Lower lobe of right lung (tissue), 2 donors: Measurements from ENCODE around the gene ART4. TPM values are rescaled to one million over a fixed set of nuclear protein-coding genes. Genes with fewer than 3 reads are reported as not detected.

ENCODE experiments used
- ATAC-seq, 2 donors: fragments of 200-7000 bp; cut with Tn5 transposase; one replicate each; pipeline ENCODE4 v1.9.1; 2020 to 2022; ENCODE audit warnings: mild to moderate bottlenecking in 2 of 2, moderate library complexity in 2 of 2
- DNase-seq: peaks from one replicate; pipeline ENCODE4 v3.0.0-alpha.2; 2020
- H3K27ac ChIP-seq: fragments of 200-600 bp; one replicate; pipeline ENCODE4 v1.8.0; 2022
- H3K27me3 ChIP-seq: fragments of 200-600 bp; one replicate; pipeline ENCODE4 v1.8.0; 2022; ENCODE audit warnings: low read depth
- H3K36me3 ChIP-seq: fragments of 200-600 bp; one replicate; pipeline ENCODE4 v1.8.0; 2022; ENCODE audit warnings: mild to moderate bottlenecking
- H3K4me1 ChIP-seq: fragments of 200-600 bp; one replicate; pipeline ENCODE4 v1.8.0; 2022
- H3K4me3 ChIP-seq: fragments of 200-600 bp; one replicate; pipeline ENCODE4 v1.8.0; 2022; ENCODE audit warnings: mild to moderate bottlenecking
- H3K9me3 ChIP-seq: fragments of 200-600 bp; one replicate; pipeline ENCODE4 v1.8.0; 2022
- intact Hi-C: fragments of 100-400 bp; cut with DNase I; formaldehyde crosslinking; loops from one replicate; pipeline ENCODE4 v1.11.0; 2022
- total RNA-seq: library from RNA; stranded (reverse); fragmentation: NEBNext Ultra II Directional; extraction: Animal tissue kit (Norgen Biotek cat#: 25700); gene quantifications from one replicate; pipeline ENCODE4 v1.2.1, GENCODE V29; 2021
- TF ChIP-seq, protein P1 (sequence below): fragments of 200-600 bp; IDR thresholded peaks from one replicate; pipeline ENCODE4 v1.8.0; 2022; ENCODE audit warnings: antibody characterized with exemption, mild to moderate bottlenecking
- donor health status: DM: no; HTN: yes; CAD: no; lungs with severe emphysema.

ART4 gene
- total RNA-seq, 1 donor from 2014 or later, result 3.7 TPM

DNA sequence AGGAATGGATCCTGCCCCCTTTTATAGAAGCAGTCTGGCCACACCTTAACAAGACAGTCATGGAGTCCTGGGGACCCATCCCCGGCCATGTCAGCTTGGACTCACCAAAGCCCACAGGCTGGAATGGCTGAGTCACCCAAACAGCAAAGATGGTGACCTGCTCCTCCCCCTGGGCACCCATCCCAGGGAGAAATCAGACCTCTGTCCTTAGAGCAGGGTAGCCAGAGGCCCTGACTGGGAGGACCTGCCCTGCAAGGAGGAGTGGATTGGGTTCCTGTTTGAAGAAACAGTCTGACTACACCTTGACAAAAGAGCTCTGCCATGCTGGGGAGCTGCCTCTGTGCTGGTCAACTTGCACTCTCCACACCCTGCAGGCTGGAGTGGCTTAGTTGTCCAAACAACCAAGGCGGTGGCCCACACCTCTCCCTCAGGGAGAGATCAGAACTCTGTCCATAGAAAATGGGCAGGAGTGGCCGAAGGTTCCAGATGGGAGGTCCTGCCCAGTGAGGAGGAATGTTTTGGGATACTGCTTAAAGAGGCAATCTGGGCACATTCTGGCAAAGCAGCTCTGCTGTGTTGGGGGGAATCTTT is 25.7 kb upstream of the ART4 start:
- Histone ChIP-seq H3K27me3 (no peaks in the 10 kb centered on the region), H3K4me1 (no peaks in the 10 kb centered on the region), H3K27ac (no peak overlapping the region), H3K36me3 (no peaks in the 10 kb centered on the region), H3K9me3 (no peaks in the 10 kb centered on the region), H3K4me3 (no peak overlapping the region)
- intact Hi-C loops, result no loop called here
- ATAC-seq, result no peak
- DNase-seq, result no peak
- TF ChIP-seq, protein P1, sequence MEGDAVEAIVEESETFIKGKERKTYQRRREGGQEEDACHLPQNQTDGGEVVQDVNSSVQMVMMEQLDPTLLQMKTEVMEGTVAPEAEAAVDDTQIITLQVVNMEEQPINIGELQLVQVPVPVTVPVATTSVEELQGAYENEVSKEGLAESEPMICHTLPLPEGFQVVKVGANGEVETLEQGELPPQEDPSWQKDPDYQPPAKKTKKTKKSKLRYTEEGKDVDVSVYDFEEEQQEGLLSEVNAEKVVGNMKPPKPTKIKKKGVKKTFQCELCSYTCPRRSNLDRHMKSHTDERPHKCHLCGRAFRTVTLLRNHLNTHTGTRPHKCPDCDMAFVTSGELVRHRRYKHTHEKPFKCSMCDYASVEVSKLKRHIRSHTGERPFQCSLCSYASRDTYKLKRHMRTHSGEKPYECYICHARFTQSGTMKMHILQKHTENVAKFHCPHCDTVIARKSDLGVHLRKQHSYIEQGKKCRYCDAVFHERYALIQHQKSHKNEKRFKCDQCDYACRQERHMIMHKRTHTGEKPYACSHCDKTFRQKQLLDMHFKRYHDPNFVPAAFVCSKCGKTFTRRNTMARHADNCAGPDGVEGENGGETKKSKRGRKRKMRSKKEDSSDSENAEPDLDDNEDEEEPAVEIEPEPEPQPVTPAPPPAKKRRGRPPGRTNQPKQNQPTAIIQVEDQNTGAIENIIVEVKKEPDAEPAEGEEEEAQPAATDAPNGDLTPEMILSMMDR, result no peak

DNA sequence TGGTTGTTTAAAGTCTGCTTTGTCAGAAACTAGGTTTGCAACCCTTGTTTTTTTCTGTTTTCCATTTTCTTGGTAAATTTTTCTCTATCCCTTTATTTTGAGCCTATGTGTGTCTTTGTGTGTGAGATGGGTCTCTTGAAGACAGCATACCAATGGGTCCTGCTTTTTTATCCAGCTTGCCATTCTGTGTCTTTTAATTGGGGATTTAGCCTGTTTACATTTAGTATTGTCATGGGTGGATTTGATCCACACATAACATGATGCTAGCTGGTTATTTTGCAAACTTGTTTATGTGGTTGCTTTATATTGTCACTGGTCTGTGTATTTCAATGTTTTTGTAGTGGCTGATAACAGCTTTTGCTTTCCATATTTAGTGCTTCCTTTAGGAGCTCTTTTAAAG is 17.2 kb upstream of the ART4 start:
- TF ChIP-seq, protein P1, result no peak
- Histone ChIP-seq H3K4me3 (no peak overlapping the region), H3K4me1 (no peaks in the 10 kb centered on the region), H3K9me3 (peaks cover 12% of the 10 kb centered on the region), H3K27me3 (no peaks in the 10 kb centered on the region), H3K27ac (no peak overlapping the region), H3K36me3 (no peaks in the 10 kb centered on the region)
- ATAC-seq (no peak), DNase-seq (no peak)
- intact Hi-C loops, result no loop called here

DNA sequence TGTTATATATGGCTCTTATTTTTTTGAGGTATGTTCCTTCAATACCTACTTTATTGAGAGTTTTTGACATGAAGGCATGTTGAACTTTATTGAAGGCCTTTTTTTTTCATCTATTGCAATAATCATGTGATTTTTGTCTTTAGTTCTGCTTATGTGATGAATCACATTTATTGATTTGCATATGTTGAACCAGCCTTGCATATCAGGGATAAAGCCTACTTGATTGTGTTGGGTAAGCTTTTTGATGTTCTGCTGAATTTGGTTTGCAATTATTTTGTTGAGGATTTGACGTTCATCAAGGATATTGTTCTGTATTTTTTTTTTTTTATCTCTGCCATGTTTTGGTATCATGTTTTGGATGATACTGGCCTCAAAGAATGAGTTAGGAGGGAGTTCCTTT is 15.2 kb upstream of the ART4 start:
- Histone ChIP-seq H3K4me3 (no peak overlapping the region), H3K4me1 (no peaks in the 10 kb centered on the region), H3K36me3 (no peaks in the 10 kb centered on the region), H3K27ac (no peak overlapping the region), H3K9me3 (peaks cover 12% of the 10 kb centered on the region), H3K27me3 (no peaks in the 10 kb centered on the region)
- TF ChIP-seq, protein P1, result no peak
- DNase-seq, result no peak
- ATAC-seq, result no peak
- intact Hi-C loops, result no loop called here

DNA sequence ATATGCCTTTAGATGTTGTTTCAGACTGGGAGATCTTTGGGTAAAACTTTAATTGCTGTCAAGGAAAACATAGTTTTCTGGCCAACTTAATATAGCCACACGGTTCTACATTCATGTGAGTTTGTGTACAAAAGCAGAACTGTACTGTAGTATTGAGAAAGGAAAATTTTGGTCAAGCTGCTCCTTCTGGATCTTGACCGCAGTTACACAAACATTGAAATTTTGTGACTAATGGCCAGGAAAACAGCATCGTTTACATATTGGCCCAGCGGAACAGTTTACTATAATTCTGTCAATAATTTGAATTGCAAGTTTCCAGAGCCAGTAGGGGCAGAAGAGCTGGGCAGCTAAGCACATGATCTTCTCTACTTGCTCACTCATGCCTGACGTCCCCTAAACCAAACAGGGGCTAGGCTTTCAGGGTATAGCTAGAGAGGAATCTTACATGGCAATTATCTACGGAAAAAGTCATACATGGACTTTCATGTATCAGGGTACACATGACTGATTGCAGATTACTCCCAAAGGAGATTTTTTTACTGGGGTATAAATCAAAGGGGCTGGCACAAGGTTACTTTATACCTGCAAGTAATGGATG is 11.4 kb upstream of the ART4 start:
- H3K9me3 ChIP-seq, result peaks cover 1% of the 10 kb centered on the region
- no peaks in the 10 kb centered on the region for H3K27me3 ChIP-seq
- no peaks in the 10 kb centered on the region for H3K4me1 ChIP-seq
- DNase-seq (no peak), ATAC-seq (no peak)
- no peak overlapping the region for H3K4me3 ChIP-seq
- H3K27ac ChIP-seq, result no peak overlapping the region
- intact Hi-C loops, result no loop called here
- no peaks in the 10 kb centered on the region for H3K36me3 ChIP-seq
- TF ChIP-seq, protein P1, result no peak

DNA sequence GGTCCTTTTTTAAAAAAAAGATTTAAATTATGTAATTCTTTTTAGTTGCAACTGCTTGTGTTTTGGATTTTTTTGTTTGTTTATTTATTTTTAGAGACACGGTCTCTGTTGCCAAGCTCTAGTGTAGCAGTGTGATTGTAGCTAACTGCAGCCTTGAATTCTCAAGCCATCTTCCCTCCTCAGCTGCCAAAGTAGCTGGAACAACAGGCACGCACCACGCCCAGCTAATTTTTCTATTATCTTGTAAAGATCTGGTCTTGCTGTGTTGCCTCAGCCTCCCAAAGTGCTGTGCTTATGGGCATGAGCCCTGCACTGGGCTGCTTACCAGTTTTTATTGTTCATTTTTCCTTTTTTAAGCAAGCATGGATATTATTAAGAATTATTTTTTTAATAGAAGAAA is 10.6 kb upstream of the ART4 start:
- no peak for ATAC-seq
- intact Hi-C loops, result no loop called here

More for the DNA sequence above, 10.6 kb upstream of the ART4 start:
- no peak overlapping the region for H3K27ac ChIP-seq
- TF ChIP-seq, protein P1, result no peak
- H3K4me3 ChIP-seq, result no peak overlapping the region
- H3K27me3 ChIP-seq, result no peaks in the 10 kb centered on the region
- H3K4me1 ChIP-seq, result no peaks in the 10 kb centered on the region
- DNase-seq, result no peak
- no peaks in the 10 kb centered on the region for H3K36me3 ChIP-seq
- no peaks in the 10 kb centered on the region for H3K9me3 ChIP-seq
